Islet of Langerhans (tissue), 1 donor: ENCODE measurements around the gene PPFIA3.
A peak's percentile ranks its signal among the peaks of the same experiment; 100 is the strongest.
"Not testable (repeated sequence)": the region's sequence is repeated elsewhere in the genome, so short reads cannot be mapped to it uniquely, and the experiment has no call there.

Experiments used
- FAIRE-seq: peaks from one replicate; lab custom pipeline; 2011; peaks lifted over from hg19 to GRCh38; lab: Jason Lieb, UNC

The PPFIA3 gene

DNA sequence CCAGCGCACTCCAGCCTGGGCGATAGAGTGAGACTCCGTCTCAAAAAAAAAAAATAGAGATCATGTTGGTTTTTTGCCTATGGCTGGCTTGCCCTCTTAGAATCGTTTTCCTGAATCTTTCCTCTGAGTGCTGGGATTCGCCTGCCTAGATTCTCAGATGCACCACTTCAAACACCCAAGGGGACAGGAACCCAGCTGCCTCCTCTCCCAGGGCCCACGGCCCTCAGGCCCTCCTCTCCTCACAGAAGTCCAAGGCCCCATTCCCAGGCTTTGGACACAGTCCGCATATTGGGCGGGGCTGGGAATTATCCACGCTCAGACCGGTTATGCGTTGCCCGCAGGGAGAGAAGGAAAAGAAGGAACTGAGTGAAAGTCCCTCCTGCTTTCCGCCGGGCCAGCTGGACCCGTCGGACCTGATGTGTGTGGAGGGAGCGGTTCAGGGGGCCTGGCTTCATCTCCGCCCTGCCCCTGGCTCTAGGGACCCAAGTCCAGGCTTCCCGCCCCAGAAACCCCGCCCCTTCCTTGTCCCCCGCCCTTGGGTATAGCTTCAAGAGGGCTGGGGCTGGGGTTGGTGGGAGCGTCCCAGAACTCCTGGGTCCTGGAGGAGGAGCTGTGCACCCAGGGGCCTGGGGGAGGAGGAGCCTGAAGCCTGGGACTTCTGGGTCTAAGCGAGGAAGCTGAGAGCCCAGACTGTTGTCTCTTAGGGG lies 5.8 kb downstream of the PPFIA3 start:
- no peak for FAIRE-seq

DNA sequence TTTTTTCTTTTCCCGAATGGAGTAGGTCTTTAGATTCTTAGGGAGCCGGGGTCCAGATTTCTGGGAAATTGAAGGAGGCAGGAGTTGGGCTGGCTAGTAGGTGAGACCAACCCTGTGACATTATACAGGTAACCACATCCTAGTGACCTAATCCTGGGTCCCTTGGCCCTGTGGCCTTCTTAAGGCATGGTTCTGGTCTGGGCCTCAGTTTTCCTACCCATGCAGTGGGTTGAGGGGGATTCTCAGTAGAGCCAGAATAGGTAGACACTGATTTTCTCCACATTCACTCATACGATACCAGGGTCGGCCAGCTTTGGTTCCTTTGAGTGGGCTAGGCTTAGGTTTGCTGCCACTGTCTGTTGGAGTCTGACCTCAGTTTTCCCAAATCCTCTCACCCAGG lies 7.2 kb downstream of the PPFIA3 start:
- no peak for FAIRE-seq

DNA sequence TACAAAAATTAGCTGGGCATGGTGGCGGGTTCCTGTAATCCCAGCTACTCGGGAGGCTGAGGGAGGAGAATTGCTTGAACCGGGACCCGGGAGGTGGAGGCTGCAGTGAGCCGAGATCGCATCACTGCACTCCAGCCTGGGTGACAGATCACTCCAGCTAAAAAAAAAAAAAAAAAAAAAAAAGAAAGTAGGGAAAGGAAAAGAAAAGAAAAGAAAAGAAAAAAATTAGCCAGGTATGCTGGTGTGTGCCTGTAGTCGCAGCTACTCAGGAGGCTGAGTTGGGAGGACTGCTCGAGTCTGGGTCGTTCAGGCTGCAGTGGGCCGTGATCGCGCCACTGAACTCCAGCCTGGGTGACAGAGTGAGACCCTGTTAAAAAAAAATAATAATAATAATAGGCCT lies 7.9 kb downstream of the PPFIA3 start:
- not testable (repeated sequence) for FAIRE-seq

DNA sequence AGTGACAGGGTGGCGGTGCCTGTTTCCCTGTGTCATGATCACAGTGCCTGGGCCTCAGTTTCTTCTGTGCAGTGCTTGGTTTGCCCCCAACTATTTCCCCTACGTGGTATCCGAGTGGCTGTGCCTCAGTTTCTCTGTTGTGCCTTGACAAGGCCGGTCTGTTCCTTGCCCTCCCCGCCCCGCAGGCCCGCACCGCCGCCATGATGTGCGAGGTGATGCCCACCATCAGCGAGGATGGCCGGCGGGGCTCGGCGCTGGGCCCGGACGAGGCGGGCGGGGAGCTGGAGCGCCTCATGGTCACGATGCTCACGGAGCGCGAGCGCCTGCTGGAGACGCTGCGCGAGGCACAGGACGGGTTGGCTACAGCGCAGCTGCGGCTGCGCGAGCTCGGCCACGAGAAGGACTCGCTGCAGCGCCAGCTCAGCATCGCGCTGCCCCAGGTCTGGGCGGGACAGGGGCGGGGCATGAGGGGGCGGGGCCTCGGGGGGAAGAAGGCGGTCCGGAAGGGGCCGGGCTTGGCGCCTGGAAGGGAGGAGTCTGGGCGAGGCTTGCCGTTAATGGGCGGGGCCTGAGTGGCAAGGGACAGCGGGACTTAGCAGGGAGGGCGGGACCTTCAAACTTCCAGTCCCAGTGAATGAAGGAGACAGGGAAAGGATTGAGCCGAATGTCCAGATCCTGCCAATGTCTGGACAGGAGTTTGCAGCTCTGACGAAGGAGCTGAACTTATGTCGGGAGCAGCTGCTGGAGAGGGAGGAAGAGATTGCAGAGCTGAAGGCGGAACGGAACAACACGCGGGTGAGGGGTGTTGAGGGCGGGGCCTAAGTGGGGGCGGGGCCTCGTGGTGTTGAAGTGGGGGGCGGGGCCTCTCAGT lies 8.6 kb downstream of the PPFIA3 start:
- FAIRE-seq, result no peak

DNA sequence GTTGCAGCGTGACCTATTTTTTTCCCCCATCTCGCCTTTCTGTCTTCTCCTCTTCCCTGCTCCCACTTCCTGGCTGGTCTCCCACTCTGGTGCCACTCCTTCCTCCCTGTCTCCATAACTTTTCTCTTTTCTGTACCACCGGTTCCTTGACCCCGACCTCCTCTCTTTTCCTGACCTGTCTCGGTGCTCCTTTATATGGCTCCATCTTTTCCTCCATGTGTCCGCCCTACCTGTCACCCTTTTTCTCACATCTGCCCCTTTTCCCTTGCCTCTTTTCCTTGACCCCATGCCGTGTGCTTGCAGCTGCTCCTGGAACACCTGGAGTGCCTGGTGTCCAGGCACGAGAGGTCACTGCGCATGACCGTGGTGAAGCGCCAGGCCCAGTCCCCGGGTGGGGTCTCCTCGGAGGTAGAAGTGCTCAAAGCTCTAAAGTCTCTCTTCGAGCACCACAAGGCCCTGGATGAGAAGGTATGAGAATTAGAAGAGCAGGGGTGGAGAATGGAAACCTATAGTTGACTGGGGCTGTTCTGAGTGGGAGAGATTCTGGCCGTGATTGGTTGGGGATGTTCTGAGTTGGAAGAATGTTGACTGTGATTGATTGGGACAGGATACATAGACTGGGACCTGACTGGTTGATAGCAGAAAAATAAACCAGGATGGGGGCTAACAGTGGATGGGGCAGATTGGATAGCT lies 9.3 kb downstream of the PPFIA3 start:
- FAIRE-seq, result no peak

DNA sequence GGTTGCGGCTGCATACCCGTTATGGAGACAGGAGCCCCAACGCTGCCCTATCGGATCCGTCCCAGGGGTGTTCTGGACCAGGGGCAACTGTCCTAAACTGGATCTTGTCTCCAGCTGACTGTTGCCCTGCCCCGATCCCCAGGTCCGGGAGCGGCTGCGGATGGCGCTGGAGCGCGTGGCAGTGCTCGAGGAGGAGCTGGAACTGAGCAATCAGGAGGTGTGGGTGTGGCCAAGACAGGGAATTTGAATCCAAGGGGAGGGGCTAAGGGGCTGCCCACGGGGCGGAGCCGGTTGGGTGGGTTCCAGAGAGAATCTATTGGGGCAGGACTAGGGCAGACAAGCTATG lies 9.9 kb downstream of the PPFIA3 start:
- FAIRE-seq, result no peak

DNA sequence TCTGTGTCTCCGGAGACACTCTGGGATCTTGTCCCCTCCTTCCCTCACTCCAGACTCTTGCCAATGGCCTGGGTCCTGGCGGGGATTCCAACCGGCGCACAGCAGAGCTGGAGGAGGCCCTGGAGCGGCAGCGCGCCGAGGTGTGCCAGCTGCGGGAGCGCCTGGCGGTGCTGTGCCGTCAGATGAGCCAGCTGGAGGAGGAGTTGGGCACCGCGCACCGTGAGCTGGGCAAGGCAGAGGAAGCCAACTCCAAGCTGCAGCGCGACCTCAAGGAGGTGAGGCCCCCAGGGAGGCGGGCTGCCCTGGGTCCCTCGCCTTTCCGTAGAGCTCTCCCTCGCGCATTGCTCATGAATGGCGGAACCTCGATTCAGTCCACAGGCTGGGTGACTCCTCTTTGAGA lies 11.0 kb downstream of the PPFIA3 start:
- FAIRE-seq, result no peak

DNA sequence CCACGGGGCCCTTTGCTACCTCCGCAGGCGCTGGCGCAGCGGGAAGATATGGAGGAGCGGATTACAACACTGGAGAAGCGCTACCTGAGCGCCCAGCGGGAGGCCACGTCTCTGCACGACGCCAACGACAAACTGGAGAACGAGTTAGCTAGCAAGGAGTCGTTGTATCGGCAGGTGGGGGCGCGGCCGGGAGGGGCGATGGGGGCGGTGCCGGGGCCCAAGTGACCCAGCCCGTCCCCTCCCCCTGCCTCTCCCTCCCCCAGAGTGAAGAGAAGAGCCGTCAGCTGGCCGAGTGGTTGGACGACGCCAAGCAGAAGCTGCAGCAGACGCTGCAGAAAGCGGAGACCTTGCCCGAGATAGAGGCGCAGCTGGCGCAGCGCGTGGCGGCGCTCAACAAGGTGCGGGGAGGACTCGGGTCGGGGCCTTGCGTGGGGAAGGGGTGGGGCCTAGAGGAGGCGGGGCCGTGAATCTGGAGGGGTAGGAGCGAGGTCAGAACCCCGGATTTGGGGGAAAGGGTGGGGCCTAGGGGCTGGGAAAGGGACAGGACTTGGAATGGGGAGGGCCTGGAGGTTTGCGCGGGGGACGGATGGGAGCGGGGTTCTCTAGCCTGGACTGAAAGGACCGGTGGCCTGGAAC lies 13.7 kb downstream of the PPFIA3 start:
- no peak for FAIRE-seq

DNA sequence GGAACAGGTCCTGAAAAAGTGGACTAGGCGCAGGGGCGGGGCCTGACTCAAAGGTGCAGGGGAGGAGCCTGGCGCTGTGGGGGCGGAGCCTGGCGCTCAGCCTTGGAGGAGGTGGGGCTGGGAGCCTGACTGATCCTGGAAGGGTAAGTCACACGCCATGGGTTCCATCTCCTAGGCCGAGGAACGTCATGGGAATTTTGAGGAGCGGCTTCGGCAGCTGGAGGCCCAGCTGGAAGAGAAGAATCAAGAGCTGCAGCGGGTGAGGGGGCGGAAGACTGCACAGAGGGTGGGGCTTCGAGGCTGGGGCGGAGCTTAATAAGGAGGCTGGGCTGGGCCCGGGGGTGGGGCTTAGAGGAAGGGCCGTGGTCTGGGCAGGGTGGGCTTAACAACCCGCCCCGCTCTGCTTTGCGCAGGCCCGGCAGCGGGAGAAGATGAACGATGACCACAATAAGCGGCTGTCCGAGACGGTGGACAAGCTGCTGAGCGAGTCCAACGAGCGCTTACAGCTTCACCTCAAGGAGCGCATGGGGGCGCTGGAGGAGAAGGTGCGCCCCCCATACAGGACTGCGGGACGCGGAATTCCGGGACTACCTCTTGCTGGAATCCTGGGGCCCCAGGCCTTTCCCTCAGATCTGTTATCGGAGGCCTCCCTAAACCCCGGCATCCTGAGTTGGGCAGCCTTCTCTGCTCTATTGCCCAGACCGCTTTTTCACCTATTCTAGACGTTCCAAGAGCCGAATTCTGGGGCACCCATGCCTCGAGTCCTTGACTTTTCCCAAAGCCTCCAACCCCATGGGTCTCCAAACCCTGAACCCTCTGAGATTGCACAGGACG lies 14.5 kb downstream of the PPFIA3 start:
- FAIRE-seq, result no peak

DNA sequence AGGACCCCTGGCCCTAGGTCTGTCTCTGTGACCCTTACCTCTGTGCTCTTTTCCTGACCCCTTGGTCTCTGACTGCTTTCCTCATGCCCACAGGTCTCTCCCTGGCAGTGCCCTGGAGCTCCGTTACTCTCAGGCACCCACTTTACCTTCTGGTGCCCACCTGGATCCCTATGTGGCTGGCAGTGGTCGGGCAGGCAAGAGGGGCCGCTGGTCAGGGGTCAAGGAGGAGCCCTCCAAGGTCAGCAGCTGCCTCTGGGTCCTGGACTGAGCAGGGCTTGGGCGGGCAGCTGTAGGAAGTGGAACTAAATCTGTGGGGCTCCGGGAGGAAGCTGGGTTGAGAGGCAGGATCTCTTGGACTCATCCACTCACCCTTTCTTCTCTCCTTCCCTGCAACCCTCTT lies 16.3 kb downstream of the PPFIA3 start:
- FAIRE-seq, result no peak

DNA sequence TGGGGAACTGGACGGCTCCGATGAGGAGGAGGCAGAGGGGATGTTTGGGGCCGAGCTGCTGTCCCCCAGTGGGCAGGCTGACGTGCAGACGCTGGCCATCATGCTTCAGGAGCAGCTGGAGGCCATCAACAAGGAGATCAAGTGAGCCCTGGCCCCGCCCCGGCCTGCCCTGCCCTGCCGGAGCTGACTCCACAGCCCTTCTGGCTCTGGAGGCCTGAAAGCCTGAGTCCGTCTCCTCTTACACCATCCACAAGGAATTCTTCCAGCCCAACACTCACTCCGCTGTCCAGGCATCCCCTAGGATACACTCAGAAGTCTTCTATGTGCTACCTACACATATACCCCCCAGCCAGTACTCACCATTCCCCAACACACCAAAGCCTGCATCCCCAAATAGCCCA lies 17.4 kb downstream of the PPFIA3 start:
- no peak for FAIRE-seq

DNA sequence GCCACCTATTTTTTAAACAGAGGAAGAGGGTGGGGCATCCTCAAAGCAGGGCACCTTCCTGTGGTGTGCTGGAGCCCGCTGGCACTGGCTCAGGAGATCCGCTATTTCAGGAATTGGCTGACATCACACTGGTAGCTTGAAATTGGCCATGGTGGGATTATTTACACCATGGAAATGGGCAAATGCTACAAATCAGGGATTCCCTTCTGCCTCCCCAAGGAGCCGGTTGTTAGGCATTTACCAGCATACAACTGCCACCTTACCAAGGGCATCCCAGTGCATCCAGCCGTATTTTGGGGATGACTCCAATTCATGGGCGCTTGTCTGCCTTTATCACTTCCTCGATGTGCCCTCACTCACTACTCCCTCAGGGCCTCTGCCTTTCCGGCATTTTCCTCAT lies 21.6 kb downstream of the PPFIA3 start:
- FAIRE-seq, result no peak

DNA sequence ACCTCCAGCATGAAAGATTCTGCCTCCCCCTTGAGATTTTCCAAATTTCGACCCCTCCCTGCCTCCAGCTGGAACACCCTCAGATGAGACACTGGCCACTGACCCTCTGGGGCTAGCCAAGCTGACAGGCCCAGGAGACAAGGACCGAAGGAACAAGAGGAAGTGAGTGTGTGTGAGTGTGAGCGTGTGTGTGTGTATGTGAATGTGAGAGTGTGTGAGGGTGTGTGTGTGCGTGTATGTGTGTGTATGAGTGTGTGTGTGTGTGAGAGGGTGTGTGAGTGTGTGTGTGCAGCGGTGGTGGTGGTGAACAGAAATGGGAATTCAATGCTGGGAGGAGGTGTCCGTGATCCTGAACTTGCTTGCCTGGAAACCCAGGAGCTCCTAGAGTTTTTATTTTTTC lies 22.0 kb downstream of the PPFIA3 start:
- no peak for FAIRE-seq

DNA sequence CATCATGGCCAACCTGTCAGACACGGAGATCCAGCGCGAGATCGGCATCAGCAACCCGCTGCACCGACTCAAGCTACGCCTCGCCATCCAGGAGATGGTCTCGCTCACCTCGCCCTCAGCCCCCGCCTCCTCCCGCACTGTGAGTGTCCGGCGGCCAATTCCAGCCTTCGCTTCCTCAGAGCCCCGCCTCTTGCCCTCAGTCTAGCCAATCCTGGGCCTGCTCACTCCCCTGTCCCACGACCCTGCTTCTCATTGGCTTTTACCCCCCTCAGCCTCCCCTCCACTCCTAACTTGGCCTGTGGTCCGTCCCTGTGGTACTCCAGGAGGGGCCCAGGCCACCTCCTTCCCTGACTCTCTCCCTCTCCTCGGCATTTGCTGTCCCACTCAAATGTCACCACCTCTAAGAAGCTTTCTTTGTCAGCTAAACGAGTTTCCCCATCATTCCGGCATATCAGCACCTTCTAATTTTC lies 23.6 kb downstream of the PPFIA3 start:
- peak; percentile 92 for FAIRE-seq

DNA sequence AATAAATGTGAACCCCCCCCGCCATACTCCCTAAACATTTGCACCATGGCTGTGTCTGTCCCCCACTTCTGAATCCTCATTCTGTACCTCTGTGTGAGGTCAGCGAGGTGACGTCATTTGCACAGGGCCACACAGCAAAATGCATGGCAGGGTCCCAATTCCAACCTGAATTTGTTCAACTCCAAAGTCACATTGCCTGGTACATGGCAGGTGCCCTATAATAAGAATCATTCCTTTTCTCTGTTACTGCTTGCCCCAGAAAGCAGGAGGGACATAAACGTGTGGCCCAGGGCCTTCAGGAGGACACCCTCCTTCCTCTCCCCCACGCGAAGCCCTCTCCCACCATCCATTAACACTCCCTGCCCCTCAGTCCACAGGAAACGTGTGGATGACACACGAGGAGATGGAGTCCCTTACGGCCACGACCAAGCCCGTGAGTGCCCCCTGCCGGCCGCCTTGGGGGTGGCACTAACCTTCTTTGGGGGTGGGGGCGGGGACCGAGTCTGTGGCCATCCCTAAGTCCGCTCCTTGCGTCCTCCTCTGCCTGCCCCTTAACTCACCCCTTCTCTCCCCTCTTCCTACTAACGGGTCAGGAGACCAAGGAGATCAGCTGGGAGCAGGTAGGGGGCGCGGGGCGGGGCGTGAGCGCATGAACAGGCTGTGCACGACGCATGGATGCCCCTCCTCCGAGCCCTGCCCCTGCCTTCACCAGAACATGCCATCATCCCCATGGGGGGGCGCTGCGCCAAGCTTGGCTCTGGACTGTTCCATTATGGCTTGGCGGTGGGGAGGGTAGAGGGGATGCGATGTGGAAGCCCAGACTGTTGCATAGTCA lies 26.4 kb downstream of the PPFIA3 start:
- FAIRE-seq, result no peak

DNA sequence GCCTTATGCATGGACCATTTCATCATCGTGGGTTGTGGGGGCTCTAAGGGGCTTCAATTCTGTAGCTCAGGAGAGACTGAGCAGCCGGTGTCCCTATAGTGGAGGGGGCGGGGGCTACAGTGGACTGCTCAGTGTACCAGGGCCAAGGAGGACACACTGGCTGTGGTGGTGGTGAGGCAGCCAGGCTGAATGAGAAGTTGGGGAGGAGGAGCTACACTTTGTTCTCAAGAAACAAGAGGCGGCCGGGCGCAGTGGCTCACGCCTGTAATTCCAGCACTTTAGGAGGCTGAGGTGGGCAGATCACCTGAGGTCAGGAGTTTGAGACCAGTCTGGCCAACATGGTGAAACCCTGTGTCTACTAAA lies 27.0 kb downstream of the PPFIA3 start:
- FAIRE-seq, result not testable (repeated sequence)

DNA sequence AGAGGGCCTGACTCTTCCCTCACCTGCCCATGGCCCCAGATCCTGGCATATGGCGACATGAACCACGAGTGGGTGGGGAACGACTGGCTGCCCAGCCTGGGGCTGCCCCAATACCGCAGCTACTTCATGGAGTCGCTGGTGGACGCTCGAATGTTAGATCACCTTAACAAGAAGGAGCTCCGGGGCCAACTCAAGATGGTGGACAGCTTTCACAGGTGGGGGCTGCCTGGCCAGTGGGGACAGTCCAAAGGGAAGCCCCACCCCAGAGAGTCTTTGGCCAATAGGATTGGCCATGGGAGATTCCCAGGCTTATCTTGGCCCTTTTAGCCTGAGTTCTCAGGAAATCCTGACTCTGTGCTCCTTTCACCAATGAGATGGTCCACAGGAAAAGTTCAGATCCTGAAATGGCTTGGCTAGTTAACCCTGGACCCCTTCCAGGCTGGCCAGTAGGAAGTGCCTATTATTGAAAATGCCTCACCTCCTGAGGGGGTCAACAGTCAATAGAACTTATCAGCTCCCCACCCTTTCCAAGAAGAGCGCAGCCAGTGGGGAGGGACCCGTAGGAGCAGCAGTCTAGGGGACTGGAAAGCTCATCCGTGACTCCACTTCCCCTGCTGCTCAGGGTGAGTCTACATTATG lies 28.8 kb downstream of the PPFIA3 start:
- no peak for FAIRE-seq

DNA sequence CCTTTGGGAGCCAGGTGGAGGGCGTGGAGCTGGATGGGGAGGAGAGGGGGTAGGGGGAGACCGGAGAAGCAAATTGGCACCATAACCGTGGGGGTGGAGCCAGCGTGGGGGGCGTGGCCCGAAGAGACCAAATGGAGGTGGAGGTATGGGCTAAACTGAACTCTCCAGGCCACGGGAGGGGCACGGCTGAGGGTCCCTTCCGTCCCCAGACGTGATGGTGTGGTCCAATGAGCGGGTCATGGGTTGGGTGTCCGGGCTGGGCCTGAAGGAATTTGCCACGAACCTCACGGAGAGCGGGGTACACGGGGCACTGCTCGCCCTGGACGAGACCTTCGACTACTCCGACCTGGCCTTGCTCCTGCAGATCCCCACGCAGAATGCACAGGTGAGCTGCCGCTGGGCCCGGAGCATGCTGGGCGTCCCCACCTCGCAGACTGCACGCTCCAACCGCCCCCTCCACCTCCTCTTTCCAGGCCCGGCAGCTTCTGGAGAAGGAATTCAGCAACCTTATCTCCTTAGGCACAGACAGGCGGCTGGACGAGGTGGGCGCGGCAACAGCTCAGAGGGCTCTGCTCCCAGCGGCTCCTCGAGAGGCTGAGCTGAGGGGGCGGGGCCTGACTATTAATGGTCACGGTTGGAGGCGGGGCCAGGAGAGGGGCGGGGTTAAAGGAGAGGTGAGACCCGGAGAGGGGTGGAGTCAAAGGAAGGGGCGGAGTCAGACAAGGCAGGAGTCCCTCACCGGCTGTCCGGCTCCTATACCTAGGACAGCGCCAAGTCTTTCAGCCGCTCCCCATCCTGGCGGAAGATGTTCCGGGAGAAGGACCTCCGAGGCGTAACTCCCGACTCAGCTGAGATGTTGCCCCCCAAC lies 29.7 kb downstream of the PPFIA3 start:
- FAIRE-seq, result no peak

DNA sequence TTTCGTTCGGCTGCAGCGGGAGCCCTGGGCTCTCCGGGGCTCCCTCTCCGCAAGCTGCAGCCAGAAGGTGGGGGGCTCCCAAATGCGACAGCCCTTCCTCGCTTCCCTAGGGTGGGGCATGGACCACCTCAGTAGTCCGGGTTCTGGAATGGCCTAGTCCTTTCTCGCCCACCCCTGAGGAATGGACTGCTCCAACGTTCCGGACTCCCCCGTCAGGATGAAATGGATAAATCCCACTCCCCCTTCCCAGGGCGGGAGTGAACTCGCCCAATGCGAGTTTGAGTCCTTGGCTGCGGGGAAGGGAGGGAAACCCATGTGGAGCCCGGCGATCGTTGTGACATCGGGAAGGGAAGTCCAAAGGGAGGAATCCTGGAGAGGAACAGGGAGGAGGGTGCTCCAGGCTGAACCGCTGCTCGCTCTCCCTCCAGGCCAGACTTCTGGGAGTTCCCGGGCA lies 30.3 kb downstream of the PPFIA3 start:
- FAIRE-seq, result no peak
